HFF-Myc (cell line): Measurements from ENCODE around the gene SLC35F5.
"Not testable (repeated sequence)": the region's sequence is repeated elsewhere in the genome, so short reads cannot be mapped to it uniquely, and the experiment has no call there.

Source experiments
- DNase-seq: peaks from one replicate; pipeline ENCODE4 v3.0.0-alpha.2; 2011; ENCODE audit warnings: low read depth; ENCODE audit errors: extremely low read depth
- H3K4me3 ChIP-seq: replicated peaks from 2 replicates; pipeline ENCODE4 v1.5.1; 2011; ENCODE audit warnings: low read depth, mild to moderate bottlenecking, control low read depth, low read length
- TF ChIP-seq, protein P1 (sequence below): IDR thresholded peaks from 2 replicates; pipeline ENCODE4 v1.5.1; 2012; ENCODE audit warnings: mild to moderate bottlenecking, low read depth, low read length, control low read depth; ENCODE audit errors: missing control alignments

Gene SLC35F5

DNA sequence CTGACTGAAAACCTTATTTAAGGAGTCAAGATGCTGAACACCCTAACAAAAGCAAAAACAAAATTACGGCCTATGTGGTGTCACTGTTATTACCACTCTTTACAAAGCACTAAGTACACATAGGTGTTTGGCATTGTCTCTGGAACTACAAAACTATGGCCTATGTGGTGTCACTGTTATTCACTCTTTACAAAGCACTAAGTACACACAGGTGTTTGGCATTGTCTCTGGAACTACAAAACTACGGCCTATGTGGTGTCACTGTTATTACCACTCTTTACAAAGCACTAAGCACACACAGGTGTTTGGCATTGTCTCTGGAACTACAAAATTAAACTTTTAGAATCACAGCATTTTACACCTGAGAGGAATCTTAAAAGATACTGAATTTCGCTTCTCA is 47.4 kb downstream of the SLC35F5 start:
- TF ChIP-seq, protein P1, sequence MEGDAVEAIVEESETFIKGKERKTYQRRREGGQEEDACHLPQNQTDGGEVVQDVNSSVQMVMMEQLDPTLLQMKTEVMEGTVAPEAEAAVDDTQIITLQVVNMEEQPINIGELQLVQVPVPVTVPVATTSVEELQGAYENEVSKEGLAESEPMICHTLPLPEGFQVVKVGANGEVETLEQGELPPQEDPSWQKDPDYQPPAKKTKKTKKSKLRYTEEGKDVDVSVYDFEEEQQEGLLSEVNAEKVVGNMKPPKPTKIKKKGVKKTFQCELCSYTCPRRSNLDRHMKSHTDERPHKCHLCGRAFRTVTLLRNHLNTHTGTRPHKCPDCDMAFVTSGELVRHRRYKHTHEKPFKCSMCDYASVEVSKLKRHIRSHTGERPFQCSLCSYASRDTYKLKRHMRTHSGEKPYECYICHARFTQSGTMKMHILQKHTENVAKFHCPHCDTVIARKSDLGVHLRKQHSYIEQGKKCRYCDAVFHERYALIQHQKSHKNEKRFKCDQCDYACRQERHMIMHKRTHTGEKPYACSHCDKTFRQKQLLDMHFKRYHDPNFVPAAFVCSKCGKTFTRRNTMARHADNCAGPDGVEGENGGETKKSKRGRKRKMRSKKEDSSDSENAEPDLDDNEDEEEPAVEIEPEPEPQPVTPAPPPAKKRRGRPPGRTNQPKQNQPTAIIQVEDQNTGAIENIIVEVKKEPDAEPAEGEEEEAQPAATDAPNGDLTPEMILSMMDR, result no peak
- H3K4me3 ChIP-seq, result no peak overlapping the region
- DNase-seq, result no peak

DNA sequence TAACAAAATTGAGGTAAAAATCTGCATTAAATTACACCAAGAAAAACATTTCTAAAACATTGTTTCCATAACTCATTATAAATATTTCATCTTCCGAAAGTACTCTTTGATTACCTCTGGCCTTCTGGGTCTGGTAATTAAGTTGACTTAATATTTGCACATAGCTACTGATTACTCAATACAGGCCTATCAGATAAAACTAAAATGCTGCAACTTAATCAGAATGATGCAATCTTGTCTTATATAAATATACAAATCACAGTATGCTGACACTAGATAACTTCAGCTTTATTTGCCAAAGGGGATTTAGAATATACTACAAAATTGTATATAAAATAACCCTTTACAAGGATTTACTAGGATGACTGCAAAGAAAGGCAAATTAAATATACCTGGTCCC is 49.3 kb downstream of the SLC35F5 start:
- DNase-seq, result no peak
- TF ChIP-seq, protein P1, result no peak
- no peak overlapping the region for H3K4me3 ChIP-seq

DNA sequence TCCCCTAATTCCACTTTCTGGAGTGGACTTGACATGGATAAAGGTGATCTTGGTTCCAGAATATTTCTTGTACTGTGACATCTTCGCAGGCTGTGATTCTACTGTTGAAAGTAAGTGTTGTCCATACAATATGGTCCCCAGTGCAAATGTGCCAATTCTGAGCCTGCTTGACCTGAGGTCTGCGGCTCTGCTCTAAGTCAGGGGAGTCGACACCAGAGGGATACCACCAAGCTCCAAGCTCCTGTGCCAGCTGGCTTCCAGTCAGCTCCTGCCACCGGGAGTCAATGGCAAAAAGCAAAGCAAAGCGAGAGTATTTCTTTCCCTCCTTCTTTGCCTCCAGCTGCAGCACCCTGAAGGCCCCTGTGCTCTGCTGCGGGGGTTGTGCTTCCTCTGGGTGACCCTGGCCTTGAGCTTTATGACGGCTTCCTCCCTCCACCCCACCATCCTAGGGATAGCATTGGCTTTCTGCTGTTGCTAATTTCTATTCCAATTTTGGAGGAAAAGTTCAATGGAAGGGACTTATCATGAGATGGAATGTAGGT is 50.4 kb downstream of the SLC35F5 start:
- H3K4me3 ChIP-seq, result no peak overlapping the region
- TF ChIP-seq, protein P1, result no peak
- DNase-seq, result no peak

DNA sequence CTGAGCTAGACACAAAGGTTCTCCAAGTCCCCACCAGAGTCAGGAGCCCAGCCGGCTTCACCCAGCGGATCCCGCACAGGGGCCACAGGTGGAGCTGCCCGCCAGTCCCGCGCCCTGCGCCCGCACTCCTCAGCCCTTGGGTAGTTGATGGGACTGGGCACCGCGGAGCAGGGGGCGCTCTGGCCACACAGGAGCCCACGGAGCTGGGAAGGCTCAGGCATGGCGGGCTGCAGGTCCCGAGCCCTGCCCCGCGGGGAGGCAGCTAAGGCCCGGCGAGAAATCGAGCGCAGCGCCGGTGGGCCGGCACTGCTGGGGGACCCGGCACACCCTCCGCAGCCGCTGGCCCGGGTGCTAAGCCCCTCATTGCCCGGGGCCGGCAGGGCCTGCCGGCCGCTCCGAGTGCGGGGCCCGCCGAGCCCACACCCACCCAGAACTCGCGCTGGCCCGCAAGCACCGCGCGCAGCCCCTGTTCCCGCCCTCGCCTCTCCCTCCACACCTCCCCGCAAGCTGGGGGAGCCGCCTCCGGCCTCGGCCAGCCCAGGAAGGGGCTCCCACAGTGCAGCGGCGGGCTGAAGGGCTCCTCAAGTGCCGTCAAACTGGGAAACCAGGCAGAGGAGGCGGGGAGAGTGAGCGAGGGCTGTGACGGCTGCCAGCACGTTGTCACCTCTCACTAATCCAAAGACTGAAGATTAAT is 52.0 kb downstream of the SLC35F5 start:
- H3K4me3 ChIP-seq, DNase-seq: not testable (repeated sequence)

DNA sequence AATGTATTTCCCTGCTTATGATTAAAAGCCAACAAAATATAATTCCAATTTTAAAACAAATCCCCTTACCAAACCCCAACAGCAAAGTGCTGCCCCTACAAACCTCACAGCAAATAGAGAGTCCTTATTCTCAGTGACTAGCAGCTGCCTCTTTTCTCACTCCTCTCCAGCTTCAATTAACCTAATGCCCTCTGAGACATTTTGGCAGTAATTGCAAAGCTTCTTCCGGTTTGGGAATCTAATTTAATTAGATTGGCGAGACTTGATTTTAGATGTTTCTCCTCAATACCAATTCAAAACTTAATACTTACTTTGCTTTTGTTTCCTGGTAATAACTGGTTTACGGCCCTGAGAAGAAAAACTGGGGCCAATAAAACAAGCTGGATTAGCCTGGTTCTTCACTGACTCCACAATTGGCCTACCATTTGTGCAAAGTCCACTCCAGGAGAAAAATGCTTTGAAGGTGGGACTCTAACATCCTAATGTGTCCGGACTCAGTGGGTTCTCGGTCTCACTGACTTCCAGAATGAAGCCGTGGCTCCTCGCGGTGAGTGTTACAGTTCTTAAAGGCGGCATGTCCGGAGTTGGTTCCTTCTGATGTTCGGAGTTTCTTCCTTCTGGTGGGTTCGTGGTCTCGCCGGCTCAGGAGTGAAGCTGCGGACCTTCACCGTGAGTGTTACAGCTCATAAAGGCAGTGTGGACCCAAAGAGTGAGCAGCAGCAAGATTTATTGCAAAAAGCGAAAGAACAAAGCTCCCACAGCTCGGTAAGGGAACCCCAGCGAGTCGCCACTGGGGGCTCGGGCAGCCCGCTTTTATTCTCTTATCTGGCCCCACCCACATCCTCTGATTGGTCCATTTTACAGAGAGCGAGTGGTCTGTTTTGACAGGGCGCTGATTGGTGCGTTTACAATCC is 52.8 kb downstream of the SLC35F5 start:
- no peak overlapping the region for H3K4me3 ChIP-seq
- DNase-seq, result no peak
- TF ChIP-seq, protein P1, result no peak

DNA sequence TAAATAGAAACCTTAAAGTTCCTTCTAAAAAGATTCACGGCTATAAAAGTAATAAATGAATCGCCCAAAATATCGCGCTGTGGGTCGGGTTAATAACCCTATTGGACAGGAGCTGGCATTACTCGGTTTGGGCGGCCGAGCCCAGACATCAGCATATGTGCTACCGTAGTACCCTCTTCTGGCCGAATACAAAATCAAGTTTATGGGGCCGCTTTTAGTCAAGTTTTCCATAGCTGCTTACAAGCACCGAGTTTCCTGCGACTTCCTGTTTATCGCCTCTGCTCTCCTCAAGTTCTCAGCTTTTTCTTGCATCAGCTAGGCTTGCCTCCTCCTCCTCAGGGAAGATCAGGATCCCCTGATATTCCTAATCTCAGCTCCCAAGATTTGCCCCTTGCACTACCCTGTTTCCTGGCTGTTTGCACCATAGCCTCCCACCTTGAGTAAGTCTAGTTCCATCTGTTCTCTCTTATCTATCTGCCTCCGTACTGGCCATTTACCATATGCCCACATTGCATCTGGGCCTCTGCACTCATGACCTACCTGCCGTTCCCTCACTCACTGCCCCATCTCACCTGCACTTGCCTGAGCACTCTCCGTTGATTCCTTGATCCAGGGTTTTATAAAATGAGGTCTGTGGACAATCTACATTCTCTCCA is 56.1 kb downstream of the SLC35F5 start:
- no peak for DNase-seq
- no peak overlapping the region for H3K4me3 ChIP-seq
- TF ChIP-seq, protein P1, result no peak

DNA sequence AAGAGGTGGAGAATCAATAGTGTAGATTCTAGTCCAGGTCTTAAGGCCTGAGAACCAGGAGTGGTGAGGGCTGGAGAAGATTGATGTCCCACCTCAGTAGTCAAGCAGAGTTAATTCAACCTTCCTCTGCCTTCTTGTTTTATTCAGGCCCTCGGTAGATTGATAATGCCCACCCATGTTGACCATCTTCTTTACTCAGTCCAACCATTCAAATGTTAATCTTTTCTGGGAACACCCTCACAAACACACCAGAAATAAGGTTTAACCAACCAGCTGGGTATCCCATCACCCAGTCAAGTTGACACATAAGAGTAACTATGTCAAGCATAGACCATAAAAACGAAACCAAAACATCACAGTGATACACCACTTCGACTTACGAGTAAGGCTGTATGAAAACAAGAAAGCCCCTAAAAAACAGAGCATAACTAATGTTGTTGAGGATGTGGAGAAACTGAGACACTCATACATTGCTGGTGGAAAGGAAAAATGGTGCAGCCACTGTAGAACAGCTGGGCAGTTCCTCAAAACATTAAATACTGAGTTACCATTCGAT is 57.5 kb downstream of the SLC35F5 start:
- TF ChIP-seq, protein P1, result no peak
- no peak overlapping the region for H3K4me3 ChIP-seq

DNA sequence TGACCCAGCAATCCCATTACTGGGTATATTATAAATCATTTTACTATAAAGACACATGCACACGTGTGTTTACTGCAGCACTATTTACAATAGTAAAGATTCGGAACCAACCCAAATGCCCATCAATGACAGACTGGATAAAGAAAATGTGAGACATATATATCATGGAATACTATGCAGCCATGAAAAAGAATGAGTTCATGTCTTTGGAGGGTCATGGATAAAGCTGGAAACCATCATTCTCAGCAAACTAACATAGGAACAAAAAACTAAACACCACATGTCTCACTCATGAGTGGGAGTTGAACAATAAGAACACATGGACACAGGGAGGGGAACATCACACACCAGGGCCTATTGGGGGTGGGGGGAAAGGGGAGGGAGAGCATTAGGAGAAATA is 58.2 kb downstream of the SLC35F5 start:
- DNase-seq, H3K4me3 ChIP-seq: not testable (repeated sequence)

More for the DNA sequence above, 57.5 kb downstream of the SLC35F5 start:
- no peak for DNase-seq
